B cell (primary cell): Measurements from ENCODE around the gene FBXO41. TPM values are rescaled to one million over a fixed set of nuclear protein-coding genes. Genes with fewer than 3 reads are reported as not detected.

Experiments
- ATAC-seq: fragments of 200-7000 bp; cut with Tn5 transposase; one replicate; pipeline ENCODE4 v1.10.0; 2021; ENCODE audit warnings: low read depth, mild to moderate bottlenecking, moderate number of reproducible peaks, moderate library complexity
- CTCF ChIA-PET: fragments of 350-600 bp; sonication (Branson Sonifier 250); formaldehyde crosslinking; loops from one replicate; lab custom pipeline; 2021; ENCODE audit warnings: antibody characterized with exemption, inconsistent platforms; lab: Charles Lee
- POLR2A ChIA-PET: fragments of 350-600 bp; sonication (Branson Sonifier 250); formaldehyde crosslinking; loops from one replicate; lab custom pipeline; 2021; ENCODE audit warnings: antibody characterized with exemption; lab: Charles Lee
- DNase-seq: peaks from one replicate; pipeline ENCODE4 v3.0.0; 2013
- H2AFZ ChIP-seq: 2 replicates; pipeline ENCODE4 v1.6.1; 2012; ENCODE audit warnings: mild to moderate bottlenecking, low read depth, low read length; ENCODE audit not compliant: insufficient read depth, poor library complexity, severe bottlenecking
- H3K27ac ChIP-seq, 2 donors: 1 replicate in 1 of 2; 2 replicates in 1 of 2; pipeline ENCODE4 v1.5.1; 2012 to 2013; ENCODE audit warnings: low read length in 2 of 2, mild to moderate bottlenecking in 2 of 2, moderate library complexity in 1 of 2
- H3K27me3 ChIP-seq, 4 experiments: fragments of 200-600 bp in 1 of 4; sonication (generic) in 1 of 4; replicated peaks in 1 of 4; 1 replicate in 2 of 4; 2 replicates in 2 of 4; pipeline versions ENCODE4 v1.6.1 to v1.7.0; 2013 to 2016; ENCODE audit warnings: low read length in 3 of 4, mild to moderate bottlenecking in 2 of 4, mixed read lengths in 1 of 4, moderate library complexity in 1 of 4; ENCODE audit not compliant: insufficient read depth in 4 of 4, control insufficient read depth in 3 of 4; ENCODE audit errors: control extremely low read depth in 1 of 4
- H3K36me3 ChIP-seq, 2 experiments: replicated peaks in 1 of 2; 1 replicate in 1 of 2; 2 replicates in 1 of 2; pipeline versions ENCODE4 v1.6.1 to v1.7.1; 2013; ENCODE audit warnings: low read length in 1 of 2; ENCODE audit not compliant: insufficient read depth in 2 of 2, control insufficient read depth in 1 of 2; ENCODE audit errors: control extremely low read depth in 1 of 2, extremely low read depth in 1 of 2
- H3K4me1 ChIP-seq, 2 donors: fragments of 200-600 bp in 1 of 2; sonication (generic) in 1 of 2; 1 replicate in 1 of 2; 2 replicates in 1 of 2; pipeline versions ENCODE4 v1.5.1 to v1.6.1; 2013 to 2017; ENCODE audit warnings: low read length in 2 of 2; ENCODE audit not compliant: control insufficient read depth in 2 of 2, insufficient read depth in 2 of 2
- H3K4me2 ChIP-seq: replicated peaks from 2 replicates; pipeline ENCODE3; 2012; ENCODE audit warnings: mild to moderate bottlenecking, low read depth, low read length; ENCODE audit not compliant: poor library complexity, severe bottlenecking
- H3K4me3 ChIP-seq, 5 experiments: fragments of 200-600 bp in 1 of 5; sonication (generic) in 1 of 5; 1 replicate in 3 of 5; 2 replicates in 2 of 5; pipeline versions ENCODE4 v1.5.1 to v1.7.0; 2011 to 2016; ENCODE audit warnings: low read length in 4 of 5, mild to moderate bottlenecking in 4 of 5, low read depth in 2 of 5, control low read depth in 1 of 5, moderate library complexity in 1 of 5; ENCODE audit not compliant: insufficient read depth in 1 of 5; ENCODE audit errors: control extremely low read depth in 1 of 5, extremely low read depth in 1 of 5
- H3K79me2 ChIP-seq: fragments of 200-600 bp; sonication (generic); one replicate; pipeline ENCODE4 v1.6.0; 2016; ENCODE audit warnings: low read length; ENCODE audit not compliant: control insufficient read depth, insufficient read depth
- H3K9ac ChIP-seq: fragments of 200-600 bp; sonication (generic); 2 replicates; pipeline ENCODE4 v1.6.1; 2017; ENCODE audit warnings: mild to moderate bottlenecking, low read length, moderate library complexity
- H3K9me3 ChIP-seq, 3 donors: one replicate each; pipeline versions ENCODE4 v1.6.1 to v1.7.1; 2013; ENCODE audit warnings: low read length in 2 of 3; ENCODE audit not compliant: control insufficient read depth in 2 of 3, insufficient read depth in 1 of 3; ENCODE audit errors: control extremely low read depth in 1 of 3
- H4K20me1 ChIP-seq: 2 replicates; pipeline ENCODE4 v1.6.0; 2012; ENCODE audit warnings: mild to moderate bottlenecking, low read length; ENCODE audit not compliant: insufficient read depth, control insufficient read depth, poor library complexity, severe bottlenecking
- H3K27ac Mint-ChIP-seq: one replicate; pipeline ENCODE4 v1.8.0; 2021; ENCODE audit warnings: mixed read lengths
- H3K27me3 Mint-ChIP-seq: one replicate; pipeline ENCODE4 v1.8.0; 2021; ENCODE audit warnings: mixed read lengths
- H3K4me1 Mint-ChIP-seq: one replicate; pipeline ENCODE4 v1.8.0; 2021; ENCODE audit warnings: mixed read lengths
- H3K4me3 Mint-ChIP-seq: one replicate; pipeline ENCODE4 v1.8.0; 2021; ENCODE audit warnings: mixed read lengths
- H3K9me3 Mint-ChIP-seq: one replicate; pipeline ENCODE4 v1.8.0; 2022; ENCODE audit warnings: mixed read lengths; ENCODE audit not compliant: insufficient read depth
- EZH2 ChIP-seq: IDR thresholded peaks from 2 replicates; pipeline ENCODE4 v1.6.1; 2012; ENCODE audit warnings: borderline replicate concordance, low read depth, mild to moderate bottlenecking, moderate library complexity, low read length; ENCODE audit not compliant: insufficient read depth, poor library complexity, severe bottlenecking
- WGBS: methylation state at CpG from one replicate; pipeline ENCODE4 v1.1.5; 2013; ENCODE audit warnings: missing lambda C conversion rate; ENCODE audit not compliant: insufficient coverage; 5-methylcytosine and 5-hydroxymethylcytosine counted together
- intact Hi-C: fragments of 100-400 bp; cut with micrococcal nuclease; formaldehyde crosslinking; loops from one replicate; pipeline ENCODE4 v1.10.0; 2022
- polyA plus RNA-seq: library from polyadenylated mRNA; depleted of rRNA; stranded (reverse); fragments of >200 nt; gene quantifications from 2 replicates; pipeline ENCODE4 v1.2.3, GENCODE V29; 2012
- total RNA-seq, 2 donors: library from RNA; stranded (reverse); fragments of 120-200 nt in 1 of 2; gene quantifications; 1 replicate in 1 of 2; 2 replicates in 1 of 2; pipeline versions ENCODE4 v1.2.3 to v1.2.4, GENCODE V29; 2013 to 2022
- TF ChIP-seq, protein P1 (sequence below): fragments of 200-600 bp; IDR thresholded peaks from one replicate; pipeline ENCODE4 v1.8.0; 2022; ENCODE audit warnings: antibody characterized with exemption, mild to moderate bottlenecking

The FBXO41 gene
- total and polyA plus RNA-seq, 2 donors (not counting 1 experiment from before 2014, with no cell fraction given): 25.2 to 29.6 TPM

DNA sequence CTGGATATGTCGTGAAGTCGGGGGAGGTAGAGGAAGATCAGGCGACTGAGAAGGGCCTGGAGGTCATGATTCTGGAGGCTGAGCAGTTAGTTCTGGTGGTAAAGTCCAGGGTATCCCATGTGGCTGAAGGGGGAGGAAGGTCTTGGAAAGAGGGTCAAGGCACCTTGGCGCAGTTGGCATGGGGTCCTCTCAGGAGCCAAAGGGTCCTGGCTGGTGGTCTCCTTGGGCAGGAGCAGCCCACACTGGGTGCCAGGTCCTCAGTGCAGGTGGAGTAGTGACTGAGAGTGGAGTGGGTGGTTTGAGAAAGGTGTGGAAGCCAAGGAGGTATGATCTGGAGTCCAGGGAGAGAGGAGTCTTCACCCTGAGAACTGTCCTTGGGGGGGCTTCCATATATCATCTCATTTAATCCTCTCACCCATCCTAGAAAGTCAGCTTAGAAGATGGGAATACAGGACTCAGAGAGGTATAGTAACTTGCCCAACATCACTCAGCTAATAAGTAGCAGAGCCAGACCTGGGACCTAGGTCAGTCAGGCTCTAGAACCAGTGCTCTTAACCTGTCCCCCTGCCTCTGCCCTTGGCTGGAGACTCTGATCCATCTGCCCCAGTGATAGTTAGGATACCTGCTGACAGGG lies 24.5 kb downstream of the FBXO41 start:
- Histone ChIP-seq H3K79me2 (no peaks in the 10 kb centered on the region), H3K4me3 (no peak overlapping the region), H3K4me2 (no peak overlapping the region), H3K36me3 (peaks cover 0 to 30% of the 10 kb centered on the region in 2 experiments), H3K27me3 (no peaks in the 10 kb centered on the region), H3K9me3 (no peaks in the 10 kb centered on the region), H3K9ac (no peak overlapping the region), H3K4me1 (no peaks in the 10 kb centered on the region), H2AFZ (no peak overlapping the region), H3K27ac (no peak overlapping the region), H4K20me1 (no peaks in the 10 kb centered on the region)
- H3K4me3 Mint-ChIP-seq: no peak overlapping the region
- TF ChIP-seq, protein P1, sequence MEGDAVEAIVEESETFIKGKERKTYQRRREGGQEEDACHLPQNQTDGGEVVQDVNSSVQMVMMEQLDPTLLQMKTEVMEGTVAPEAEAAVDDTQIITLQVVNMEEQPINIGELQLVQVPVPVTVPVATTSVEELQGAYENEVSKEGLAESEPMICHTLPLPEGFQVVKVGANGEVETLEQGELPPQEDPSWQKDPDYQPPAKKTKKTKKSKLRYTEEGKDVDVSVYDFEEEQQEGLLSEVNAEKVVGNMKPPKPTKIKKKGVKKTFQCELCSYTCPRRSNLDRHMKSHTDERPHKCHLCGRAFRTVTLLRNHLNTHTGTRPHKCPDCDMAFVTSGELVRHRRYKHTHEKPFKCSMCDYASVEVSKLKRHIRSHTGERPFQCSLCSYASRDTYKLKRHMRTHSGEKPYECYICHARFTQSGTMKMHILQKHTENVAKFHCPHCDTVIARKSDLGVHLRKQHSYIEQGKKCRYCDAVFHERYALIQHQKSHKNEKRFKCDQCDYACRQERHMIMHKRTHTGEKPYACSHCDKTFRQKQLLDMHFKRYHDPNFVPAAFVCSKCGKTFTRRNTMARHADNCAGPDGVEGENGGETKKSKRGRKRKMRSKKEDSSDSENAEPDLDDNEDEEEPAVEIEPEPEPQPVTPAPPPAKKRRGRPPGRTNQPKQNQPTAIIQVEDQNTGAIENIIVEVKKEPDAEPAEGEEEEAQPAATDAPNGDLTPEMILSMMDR: no peak
- H3K27ac Mint-ChIP-seq: no peak overlapping the region
- H3K9me3 Mint-ChIP-seq: no peaks in the 10 kb centered on the region
- CTCF ChIA-PET: no interaction called here
- POLR2A ChIA-PET: no interaction called here
- DNase-seq (no peak), ATAC-seq (no peak)
- no peaks in the 10 kb centered on the region for H3K27me3 Mint-ChIP-seq
- intact Hi-C loops: no loop called here
- 82% methylated on average over 4 of the region's 4 CpGs for WGBS
- no peaks in the 10 kb centered on the region for H3K4me1 Mint-ChIP-seq

DNA sequence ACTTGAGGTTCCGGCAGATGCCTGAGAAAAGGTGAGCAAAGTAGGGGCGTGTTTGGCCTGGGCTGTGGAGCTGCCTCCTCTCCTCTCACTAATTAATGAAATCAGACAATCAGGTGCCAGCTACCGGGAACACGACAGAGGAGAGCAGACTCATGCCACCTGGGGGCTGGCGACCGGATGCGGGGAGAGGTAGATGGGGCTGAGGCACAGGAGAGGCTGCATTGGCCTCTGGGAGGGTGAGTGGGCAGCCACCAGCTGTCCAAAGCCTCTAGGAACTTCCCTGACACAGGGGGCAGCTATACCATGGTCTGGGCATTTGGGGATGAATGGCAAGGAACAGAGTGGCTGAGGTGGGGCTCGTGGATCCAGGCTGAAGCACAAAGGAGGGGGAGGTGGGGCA lies 25.0 kb downstream of the FBXO41 start:
- H3K4me2 ChIP-seq: no peak overlapping the region
- Mint-ChIP-seq H3K27me3 (no peaks in the 10 kb centered on the region), H3K4me3 (no peak overlapping the region), H3K9me3 (no peaks in the 10 kb centered on the region), H3K27ac (no peak overlapping the region), H3K4me1 (no peaks in the 10 kb centered on the region)
- no peaks in the 10 kb centered on the region for H3K27me3 ChIP-seq
- no peaks in the 10 kb centered on the region for H3K79me2 ChIP-seq
- TF ChIP-seq, protein P1: no peak
- no peak for TF ChIP-seq EZH2
- POLR2A ChIA-PET: no interaction called here
- no peaks in the 10 kb centered on the region for H4K20me1 ChIP-seq
- intact Hi-C loops: no loop called here
- no peak overlapping the region for H3K4me3 ChIP-seq
- H3K9ac ChIP-seq: no peak overlapping the region
- no peak overlapping the region for H3K27ac ChIP-seq
- H3K4me1 ChIP-seq: no peaks in the 10 kb centered on the region
- H2AFZ ChIP-seq: no peak overlapping the region
- ATAC-seq (no peak), DNase-seq (no peak)
- H3K36me3 ChIP-seq: peaks cover 0 to 30% of the 10 kb centered on the region in 2 experiments
- no peaks in the 10 kb centered on the region for H3K9me3 ChIP-seq
- CTCF ChIA-PET: no interaction called here
- WGBS: 94% methylated on average over 6 of the region's 8 CpGs
